HCT116 (cell line): ENCODE results near the gene DHX36. TPM values are rescaled to one million over a fixed set of nuclear protein-coding genes. Genes with fewer than 3 reads are reported as not detected.

Experiments
- ATAC-seq: fragments of 200-7000 bp; cut with Tn5 transposase; 2 replicates; pipeline ENCODE4 v1.9.1; 2020; ENCODE audit warnings: mild to moderate bottlenecking, moderate library complexity
- BruUV-seq: library from RNA; stranded (reverse); fragments of 400-500 nt; replicated peaks from 2 replicates; lab custom pipeline; 2021; lab: Mats Ljungman, UMichigan
- CTCF ChIA-PET: fragments of 300-600 bp; sonication (Branson Sonifier 250); formaldehyde crosslinking; loops from one replicate; lab custom pipeline; 2021; ENCODE audit warnings: antibody characterized with exemption; lab: Charles Lee
- POLR2A ChIA-PET: fragments of 300-600, 350-600 bp; sonication (Branson Sonifier 250); formaldehyde crosslinking; loops from one replicate; lab custom pipeline; 2021; ENCODE audit warnings: antibody characterized with exemption; lab: Charles Lee
- RAD21 ChIA-PET, 2 experiments: fragments of 300-600 bp; sonication (Branson Sonifier 250); formaldehyde crosslinking; loops; one replicate each; lab custom pipeline; 2023; ENCODE audit warnings: low total read pairs in 2 of 2; ENCODE audit not compliant: uncharacterized antibody in 2 of 2, unreplicated experiment in 2 of 2, low non-redundant PET in 1 of 2; lab: Charles Lee
- DNase-seq: peaks from one replicate; pipeline ENCODE4 v3.0.0-alpha.2; 2010; ENCODE audit warnings: low read depth, low spot score
- H2AFZ ChIP-seq: fragments of 200-600 bp; shearing (Covaris generic), sonication (generic); 2 replicates; pipeline ENCODE4 v1.6.1; 2017; ENCODE audit warnings: low read depth, mixed run types, mixed read lengths, antibody characterized with exemption, low read length; ENCODE audit not compliant: poor library complexity, severe bottlenecking
- H3K27ac ChIP-seq: 2 replicates; pipeline ENCODE4 v1.5.1; 2012; ENCODE audit warnings: low read depth, low read length
- H3K27me3 ChIP-seq: fragments of 200-600 bp; sonication (generic); 2 replicates; pipeline ENCODE4 v1.6.1; 2016; ENCODE audit warnings: mixed run types, low read length, mixed read lengths; ENCODE audit not compliant: insufficient read depth
- H3K36me3 ChIP-seq, 2 experiments: fragments of 200-500 bp in 1 of 2; fragments of 200-600 bp in 1 of 2; sonication (Bioruptor generic) in 1 of 2; sonication (generic) in 1 of 2; 2 replicates each; pipeline versions ENCODE4 v1.5.1 to v1.6.1; 2014 to 2016; ENCODE audit warnings: low read length in 2 of 2, inconsistent platforms in 1 of 2, mixed read lengths in 1 of 2, mixed run types in 1 of 2; ENCODE audit not compliant: insufficient read depth in 2 of 2, control insufficient read depth in 1 of 2
- H3K4me1 ChIP-seq, 2 experiments: fragments of 200-600 bp in 1 of 2; sonication (generic) in 1 of 2; 2 replicates each; pipeline versions ENCODE4 v1.5.1 to v1.6.1; 2012 to 2017; ENCODE audit warnings: low read length in 2 of 2, inconsistent platforms in 1 of 2, mild to moderate bottlenecking in 1 of 2, mixed read lengths in 1 of 2, mixed run types in 1 of 2, moderate library complexity in 1 of 2; ENCODE audit not compliant: insufficient read depth in 2 of 2, control insufficient read depth in 1 of 2
- H3K4me2 ChIP-seq: fragments of 200-600 bp; sonication (generic); 2 replicates; pipeline ENCODE4 v1.6.1; 2017; ENCODE audit warnings: mixed run types, low read length, mixed read lengths
- H3K4me3 ChIP-seq, 2 experiments: fragments of 200-600 bp in 1 of 2; sonication (generic) in 1 of 2; replicated peaks in 1 of 2; 2 replicates each; pipeline ENCODE4 v1.5.1; 2011 to 2016; ENCODE audit warnings: low read length in 2 of 2, control low read depth in 1 of 2, low read depth in 1 of 2, mild to moderate bottlenecking in 1 of 2, mixed read lengths in 1 of 2, mixed run types in 1 of 2
- H3K79me2 ChIP-seq: fragments of 200-600 bp; sonication (generic); 2 replicates; pipeline ENCODE4 v1.6.1; 2017; ENCODE audit warnings: mild to moderate bottlenecking, mixed run types, low read length, moderate library complexity, mixed read lengths; ENCODE audit not compliant: insufficient read depth
- H3K9ac ChIP-seq: fragments of 200-600 bp; sonication (generic); 2 replicates; pipeline ENCODE4 v1.6.1; 2016; ENCODE audit warnings: low read length, mixed read lengths
- H3K9me2 ChIP-seq: fragments of 200-600 bp; sonication (generic), shearing (Covaris generic); 2 replicates; pipeline ENCODE4 v1.6.1; 2017; ENCODE audit warnings: mixed run types, mild to moderate bottlenecking, moderate library complexity; ENCODE audit not compliant: insufficient read depth
- H3K9me3 ChIP-seq, 2 experiments: fragments of 200-500 bp in 1 of 2; fragments of 200-600 bp in 1 of 2; sonication (Bioruptor generic) in 1 of 2; sonication (generic) in 1 of 2; 2 replicates each; pipeline ENCODE4 v1.6.1; 2014 to 2017; ENCODE audit warnings: low read length in 2 of 2, mixed read lengths in 2 of 2, inconsistent platforms in 1 of 2, low read depth in 1 of 2, mild to moderate bottlenecking in 1 of 2, mixed run types in 1 of 2, moderate library complexity in 1 of 2; ENCODE audit not compliant: control insufficient read depth in 1 of 2, insufficient read depth in 1 of 2
- H4K20me1 ChIP-seq: fragments of 200-600 bp; sonication (generic), shearing (Covaris generic); 2 replicates; pipeline ENCODE4 v1.6.1; 2017; ENCODE audit warnings: mixed run types, mild to moderate bottlenecking, moderate library complexity; ENCODE audit not compliant: insufficient read depth
- ATF3 ChIP-seq: IDR thresholded peaks from 2 replicates; pipeline ENCODE4 v1.6.1; 2012
- EZH2phosphoT487 ChIP-seq: fragments of 200-600 bp; IDR thresholded peaks from 2 replicates; pipeline ENCODE4 v1.6.1; 2018; ENCODE audit warnings: antibody characterized with exemption, borderline replicate concordance
- JUND ChIP-seq: IDR thresholded peaks from 2 replicates; pipeline ENCODE4 v1.6.1; 2012
- POLR2A ChIP-seq: IDR thresholded peaks from 2 replicates; pipeline ENCODE4 v1.7.0; 2011; ENCODE audit warnings: borderline replicate concordance; ENCODE audit not compliant: insufficient read depth, insufficient read length; ENCODE audit errors: extremely low read depth
- REST ChIP-seq: IDR thresholded peaks from 2 replicates; pipeline ENCODE4 v1.6.1; 2012; ENCODE audit warnings: low read depth
- SRF ChIP-seq: IDR thresholded peaks from 2 replicates; pipeline ENCODE4 v1.6.1; 2012; ENCODE audit warnings: low read depth
- ZFX ChIP-seq: fragments of 450-650 bp; IDR thresholded peaks from 2 replicates; pipeline ENCODE4 v1.6.1; 2017
- ZNF274 ChIP-seq: fragments of 200-500 bp; sonication (Bioruptor generic); IDR thresholded peaks from 2 replicates; pipeline ENCODE4 v1.6.1; 2014; ENCODE audit warnings: mild to moderate bottlenecking, low read depth, low read length, inconsistent platforms
- intact Hi-C: fragments of 100-400 bp; cut with micrococcal nuclease; formaldehyde crosslinking; loops from 2 replicates; pipeline ENCODE4 v1.10.0; 2022
- total RNA-seq: library from RNA; stranded (reverse); gene quantifications from one replicate; pipeline ENCODE4 v1.2.1, GENCODE V29; 2021; ENCODE audit not compliant: unreplicated experiment

DHX36 gene
- total RNA-seq, 1 experiment from 2014 or later = 49.9 TPM

- H3K79me2 ChIP-seq = peaks cover 6% of the 10 kb centered on the region; the same call in 1 of the 2 replicates
- H3K27me3 ChIP-seq = no peaks in the 10 kb centered on the region
- ChIA-PET POLR2A (no interaction called here), CTCF (no interaction called here), RAD21 (no interaction called here)
- no peak overlapping the region for H3K4me2 ChIP-seq
- ATAC-seq = no peak
- H3K9me3 ChIP-seq = no peaks in the 10 kb centered on the region
- peaks cover 35 to 36% of the 10 kb centered on the region in 2 experiments for H3K36me3 ChIP-seq
- TF ChIP-seq REST (no peak), JUND (no peak), SRF (no peak), ZFX (no peak), EZH2phosphoT487 (no peak), ZNF274 (no peak), ATF3 (no peak), POLR2A (no peak)
- BruUV-seq = no TSS peak
- no peaks in the 10 kb centered on the region for H3K9me2 ChIP-seq
- no peak overlapping the region for H2AFZ ChIP-seq
- H3K9ac ChIP-seq = no peak overlapping the region
- no peak for DNase-seq
- H3K4me3 ChIP-seq = no peak overlapping the region
- H3K27ac ChIP-seq = no peak overlapping the region
- intact Hi-C loops = no loop called here
- H3K4me1 ChIP-seq = no peaks in the 10 kb centered on the region
- no peaks in the 10 kb centered on the region for H4K20me1 ChIP-seq
Measured at GRCh38 chr3:154274348-154274747, 49.9 kb downstream of the DHX36 start.
